ENCODE results near the gene PRKAG2.
A peak's percentile ranks its signal among the peaks of the same experiment; 100 is the strongest.

The PRKAG2 gene

GRCh38 chr7:151744656-151745638 lies 132.0 kb downstream of the PRKAG2 start:
- Histone ChIP-seq H3K27ac (peak overlapping the region in 1 of 21 experiments; percentile 24), H3K4me3 (no peak overlapping the region)

- Histone ChIP-seq H3K4me3 (no peak overlapping the region), H3K27ac (no peak overlapping the region)
These were observed 132.8 kb downstream of the PRKAG2 start for GRCh38 chr7:151744051-151744580.

DNA sequence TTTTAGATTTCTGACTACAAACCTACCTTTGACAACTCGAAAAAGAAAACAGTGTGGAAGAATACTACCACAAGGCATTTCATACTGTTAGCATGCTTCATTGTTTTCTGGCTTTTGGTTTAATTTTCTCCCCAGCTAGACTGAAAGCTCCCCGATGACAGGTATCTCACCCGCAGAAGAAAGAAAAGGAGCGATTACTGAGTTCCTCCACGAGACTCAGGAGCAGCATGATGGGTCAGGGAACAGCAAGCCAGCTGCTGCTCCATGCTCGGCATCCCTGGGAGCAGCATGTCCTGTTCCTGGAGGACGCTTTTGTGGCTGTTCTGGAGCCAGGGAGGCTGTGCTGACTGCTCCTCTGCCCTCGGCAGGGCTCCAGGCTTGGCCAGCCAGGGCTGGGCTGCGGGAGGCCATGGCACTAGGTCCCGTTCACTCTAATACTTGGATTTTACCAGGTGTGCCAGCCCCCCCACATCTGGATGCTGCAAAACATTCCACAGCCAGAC lies 133.4 kb downstream of the PRKAG2 start:
- Histone ChIP-seq H3K27ac (no peak overlapping the region), H3K4me3 (no peak overlapping the region)

DNA sequence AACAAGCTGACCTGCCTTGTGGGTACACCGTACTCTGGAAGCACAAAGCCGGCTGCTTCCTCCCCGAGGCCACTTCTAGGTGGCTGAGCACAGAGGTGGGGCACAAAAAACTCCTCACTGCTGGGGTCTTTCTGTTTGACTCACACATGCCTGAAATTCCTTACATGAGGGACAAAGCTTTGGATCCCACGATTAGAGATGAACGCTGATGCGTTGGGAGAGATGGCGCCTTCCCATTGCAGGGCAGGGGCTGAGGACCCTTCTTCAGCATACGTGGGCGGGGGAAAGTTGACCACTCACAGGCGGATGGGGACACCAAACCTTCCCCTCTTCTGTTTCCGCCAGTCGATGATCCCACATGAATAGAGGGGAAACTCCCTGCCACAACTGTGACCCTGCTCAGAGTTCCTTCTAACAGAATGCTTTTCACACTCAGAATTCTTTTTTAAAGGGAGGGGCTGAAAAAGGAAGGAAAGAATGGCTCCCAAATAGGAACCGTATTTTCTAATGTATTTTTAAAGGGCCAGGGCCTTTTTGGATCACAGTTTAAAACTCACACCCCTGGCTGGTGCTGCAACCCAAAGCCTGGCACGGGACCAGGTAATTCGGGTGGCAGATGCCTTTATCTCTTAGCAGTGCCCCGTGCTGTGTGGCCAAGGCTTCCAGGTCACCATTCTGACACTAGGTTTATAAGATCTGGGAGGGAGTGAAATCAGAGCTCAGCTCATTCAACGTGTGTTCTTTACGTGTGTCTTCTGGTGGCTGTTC lies 134.0 kb downstream of the PRKAG2 start:
- Histone ChIP-seq H3K27ac (no peak overlapping the region), H3K4me3 (no peak overlapping the region)

DNA sequence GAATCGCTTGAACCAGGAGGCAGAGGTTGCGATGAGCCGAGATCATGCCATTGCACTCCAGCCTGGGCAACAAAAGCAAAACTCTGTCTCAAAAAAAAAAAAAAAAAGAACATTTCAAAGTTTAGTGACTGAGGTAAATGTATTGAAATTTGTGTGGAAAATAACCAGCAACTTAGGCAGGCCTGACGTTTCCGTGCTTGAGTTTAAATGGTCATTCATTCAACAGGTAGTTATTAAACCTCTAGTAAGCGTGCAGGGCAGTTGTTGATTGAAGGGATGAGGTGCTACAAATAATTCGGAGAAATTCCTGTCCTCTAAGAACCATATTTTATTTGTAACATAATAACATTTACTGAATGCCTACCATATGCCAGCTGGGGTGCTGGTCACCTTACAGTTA lies 135.3 kb downstream of the PRKAG2 start:
- H3K4me3 ChIP-seq, result no peak overlapping the region
- H3K27ac ChIP-seq, result no peak overlapping the region

GRCh38 chr7:151740081-151740851 lies 136.6 kb downstream of the PRKAG2 start:
- H3K27ac ChIP-seq, result no peak overlapping the region
- H3K4me3 ChIP-seq, result no peak overlapping the region

DNA sequence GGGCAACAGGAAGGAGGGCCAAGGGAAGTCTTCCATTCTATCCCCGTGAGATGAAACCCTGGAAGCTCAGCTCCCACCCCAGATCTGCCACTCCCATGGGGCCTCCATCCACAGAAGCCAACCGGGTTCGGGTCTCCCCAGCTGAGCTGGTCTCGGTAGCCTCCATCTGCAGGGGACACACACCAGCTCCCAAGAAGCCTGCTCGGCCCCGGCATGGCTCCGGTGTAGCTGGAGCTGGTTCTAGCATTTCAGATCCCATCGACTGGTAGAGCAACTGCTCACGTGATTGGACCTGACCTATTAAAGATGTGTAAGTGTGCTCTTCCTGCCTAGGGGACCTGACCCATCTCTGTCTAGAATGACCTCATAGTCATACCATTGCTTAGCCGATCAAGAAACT lies 138.0 kb downstream of the PRKAG2 start:
- Histone ChIP-seq H3K27ac (no peak overlapping the region), H3K4me3 (no peak overlapping the region)

GRCh38 chr7:151736403-151736909 lies 140.5 kb downstream of the PRKAG2 start:
- Histone ChIP-seq H3K4me3 (peak overlapping the region in 1 of 7 experiments; percentile 4), H3K27ac (peak overlapping the region in 2 of 21 experiments; percentile 1 to 53)

- H3K4me3 ChIP-seq, result peak overlapping the region in 1 of 7 experiments; percentile 4
These were observed 141.0 kb downstream of the PRKAG2 start for GRCh38 chr7:151735851-151736402.

DNA sequence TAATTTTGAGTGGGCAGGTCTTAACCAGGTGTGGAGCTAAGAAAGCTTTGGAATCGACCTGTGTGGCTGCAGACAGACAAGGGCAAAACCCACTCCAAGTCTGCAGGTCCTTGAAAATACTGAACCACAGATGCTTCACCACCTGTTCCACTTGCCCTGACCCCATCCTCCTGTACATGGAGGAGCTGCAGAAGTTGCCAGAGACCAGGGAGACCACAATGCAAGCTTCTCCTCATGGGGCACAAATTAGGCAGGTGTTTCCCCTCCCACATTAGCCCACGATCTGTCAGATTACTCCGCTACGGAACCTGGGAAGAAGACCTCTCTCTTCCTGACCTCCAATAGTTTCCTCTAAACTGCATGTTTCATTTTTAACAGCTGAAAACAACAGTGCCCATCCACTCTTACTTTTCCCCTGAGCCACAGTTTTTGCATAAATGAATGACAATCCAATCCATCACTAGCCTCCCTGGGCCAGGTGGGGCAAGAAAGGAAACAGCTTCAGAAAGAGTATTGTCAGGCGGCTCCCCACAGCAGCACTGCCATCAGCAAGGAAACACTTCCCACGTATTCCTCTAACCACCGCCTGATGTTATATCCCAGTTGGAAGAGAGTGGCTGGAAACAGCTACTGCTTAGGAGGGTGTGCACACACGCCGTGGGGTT lies 141.6 kb downstream of the PRKAG2 start:
- H3K27ac ChIP-seq, result peak overlapping the region in 4 of 21 experiments; percentile 3 to 65 (median 46)
- H3K4me3 ChIP-seq, result no peak overlapping the region

More at GRCh38 chr7:151735851-151736402, 141.0 kb downstream of the PRKAG2 start:
- H3K27ac ChIP-seq, result peak overlapping the region in 5 of 21 experiments; percentile 3 to 65 (median 44)

DNA sequence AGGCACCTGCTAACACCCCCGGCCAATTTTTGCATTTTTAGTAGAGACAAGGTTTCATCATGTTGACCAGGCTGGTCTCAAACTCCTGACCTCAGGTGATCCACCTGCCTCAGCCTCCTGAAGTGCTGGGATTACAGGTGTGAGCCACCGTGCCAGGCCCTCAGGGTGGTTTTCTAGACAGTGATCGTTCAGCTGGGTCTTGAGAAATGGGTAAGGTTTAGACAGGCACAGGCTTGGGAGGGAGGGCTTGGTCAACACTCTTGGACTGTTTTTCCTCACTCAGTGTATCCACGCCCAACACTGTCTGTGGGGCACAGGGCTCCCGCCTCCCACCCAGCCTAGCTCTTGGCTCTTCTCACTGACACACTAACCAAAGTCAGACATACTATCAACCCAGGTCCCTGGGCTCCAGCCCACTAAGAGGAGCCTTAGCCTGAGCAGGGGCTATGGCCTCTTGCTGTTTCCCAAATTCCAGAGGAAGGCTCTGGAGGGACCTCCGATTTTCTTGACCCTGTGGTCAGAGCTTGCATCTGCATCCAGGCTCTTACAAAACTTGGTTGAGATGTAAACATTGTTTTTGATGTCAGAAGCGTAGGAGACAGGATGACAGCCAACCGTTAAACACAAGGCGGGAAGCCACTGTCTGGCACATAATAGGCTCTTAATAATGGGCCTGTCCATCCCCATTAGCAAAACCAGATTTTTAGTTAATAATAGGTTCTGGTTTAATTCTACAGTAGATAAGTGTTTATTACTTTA lies 143.9 kb downstream of the PRKAG2 start:
- Histone ChIP-seq H3K27ac (no peak overlapping the region), H3K4me3 (no peak overlapping the region)

DNA sequence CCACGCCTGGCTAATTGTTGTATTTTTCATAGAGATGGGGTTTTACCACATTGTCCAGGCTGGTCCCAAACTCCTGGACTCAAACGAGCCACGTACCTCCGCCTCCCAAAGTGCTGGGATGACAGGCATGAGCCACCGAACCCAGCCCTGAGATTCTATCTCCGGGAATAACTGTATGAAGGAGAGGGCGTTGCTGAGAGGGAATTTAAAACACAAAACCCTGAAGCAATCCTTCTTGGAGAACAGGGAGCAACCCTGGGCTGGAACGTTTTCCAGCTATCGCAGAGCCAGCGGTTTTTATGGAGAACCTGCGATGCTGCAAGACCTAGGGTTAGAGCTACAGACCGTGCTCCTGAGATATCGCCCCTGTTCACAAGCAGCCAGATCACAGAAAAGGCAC lies 144.6 kb downstream of the PRKAG2 start:
- no peak overlapping the region for H3K4me3 ChIP-seq
- no peak overlapping the region for H3K27ac ChIP-seq

DNA sequence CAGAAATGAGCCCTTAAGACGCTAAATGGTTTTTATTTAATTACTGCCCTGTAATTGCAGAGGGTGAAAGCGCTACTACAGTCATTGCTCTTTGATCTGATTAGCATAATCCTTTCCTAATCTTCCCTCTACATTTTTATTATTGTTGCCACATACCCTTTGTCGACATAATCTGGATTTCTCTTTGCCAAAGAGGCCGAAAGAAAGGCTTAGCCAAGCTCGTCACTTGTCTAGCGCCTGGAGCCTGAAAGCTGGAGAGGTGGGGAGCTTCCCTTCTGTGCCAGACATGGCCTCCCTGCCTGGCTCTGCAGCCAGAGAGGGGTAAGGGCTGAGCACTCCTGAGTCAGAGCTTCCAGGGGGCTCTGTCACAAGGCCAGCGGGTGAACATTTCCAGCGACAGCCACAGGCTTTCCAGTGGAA lies 145.9 kb downstream of the PRKAG2 start:
- Histone ChIP-seq H3K4me3 (no peak overlapping the region), H3K27ac (no peak overlapping the region)

DNA sequence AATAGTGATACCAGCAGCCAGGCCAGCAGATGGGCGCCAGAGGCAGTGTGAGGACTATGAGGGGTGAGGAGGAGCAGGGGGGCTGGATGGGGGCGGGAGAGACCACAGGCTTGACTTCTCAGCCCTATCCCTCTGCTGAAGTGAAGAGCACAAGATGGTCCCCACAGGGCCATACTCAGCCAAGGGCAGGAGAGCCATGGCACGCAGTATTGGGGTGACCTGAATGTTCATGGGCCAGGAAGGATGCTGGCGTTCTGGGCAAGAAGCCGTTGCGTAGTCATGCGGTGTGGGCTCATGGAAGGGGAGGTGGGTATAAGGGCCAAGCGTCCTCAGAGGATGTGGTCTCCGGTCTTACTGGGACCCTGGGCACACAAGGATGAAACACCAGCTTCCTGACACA lies 146.3 kb downstream of the PRKAG2 start:
- Histone ChIP-seq H3K4me3 (no peak overlapping the region), H3K27ac (no peak overlapping the region)

GRCh38 chr7:151729521-151729921 lies 147.4 kb downstream of the PRKAG2 start:
- H3K27ac ChIP-seq, result no peak overlapping the region

DNA sequence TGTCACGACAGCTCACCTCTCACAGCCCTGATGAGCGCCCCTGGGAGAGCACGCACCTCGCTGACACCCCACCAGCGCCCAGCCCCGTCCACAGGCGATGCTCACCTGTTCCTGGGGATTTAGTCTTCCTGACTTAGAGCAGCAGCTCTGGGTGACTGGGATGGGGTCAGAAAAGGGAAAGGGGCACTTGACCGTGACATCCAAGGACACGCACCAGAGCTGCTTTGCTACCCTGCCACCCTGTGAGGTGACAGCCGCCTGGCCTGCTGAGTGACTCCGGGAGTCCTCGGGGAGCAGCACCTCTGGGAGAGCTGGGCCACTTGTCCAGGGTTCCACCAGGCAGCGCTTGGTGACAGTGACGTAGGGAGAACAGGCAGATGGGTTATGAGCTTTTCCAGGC lies 148.2 kb downstream of the PRKAG2 start:
- no peak overlapping the region for H3K4me3 ChIP-seq
- H3K27ac ChIP-seq, result peak overlapping the region in 2 of 21 experiments; percentile 27 to 51

More at GRCh38 chr7:151729521-151729921, 147.4 kb downstream of the PRKAG2 start:
- no peak overlapping the region for H3K4me3 ChIP-seq

GRCh38 chr7:151728286-151728660 lies 148.6 kb downstream of the PRKAG2 start:
- Histone ChIP-seq H3K27ac (peak overlapping the region in 3 of 21 experiments; percentile 32 to 72 (median 51)), H3K4me3 (no peak overlapping the region)

Measured in skin epidermis (tissue), 12 donors.